HEK293 (cell line): ENCODE measurements around the gene CFAP299.
"Not testable (repeated sequence)": the region's sequence is repeated elsewhere in the genome, so short reads cannot be mapped to it uniquely, and the experiment has no call there.

Experiments
- CTCF ChIA-PET: fragments of 350-600 bp; formaldehyde crosslinking; extraction: SDS; loops from one replicate; lab custom pipeline; 2021; ENCODE audit warnings: antibody characterized with exemption; lab: Yijun Ruan, JAX
- POLR2A ChIA-PET: fragments of 300-600 bp; formaldehyde crosslinking; extraction: SDS; loops from one replicate; lab custom pipeline; 2020; ENCODE audit warnings: antibody characterized with exemption, inconsistent platforms; lab: Yijun Ruan, JAX
- H3K27ac ChIP-seq: fragments of 200-500 bp; sonication (Bioruptor generic); 2 replicates; pipeline ENCODE4 v1.5.1; 2014; ENCODE audit warnings: low read depth, low read length, control low read depth, inconsistent platforms; ENCODE audit errors: extremely low read depth
- H3K36me3 ChIP-seq, 2 experiments: fragments of 200-500 bp in 1 of 2; sonication (Bioruptor generic) in 1 of 2; 1 replicate in 1 of 2; 2 replicates in 1 of 2; pipeline ENCODE4 v1.5.1; 2014 to 2017; ENCODE audit warnings: inconsistent platforms in 2 of 2, low read length in 2 of 2; ENCODE audit not compliant: control insufficient read depth in 2 of 2, insufficient read depth in 1 of 2
- H3K4me1 ChIP-seq: fragments of 200-500 bp; sonication (Bioruptor generic); 2 replicates; pipeline ENCODE4 v1.5.1; 2014; ENCODE audit warnings: mild to moderate bottlenecking, low read length, inconsistent platforms; ENCODE audit not compliant: control insufficient read depth, insufficient read depth
- H3K4me3 ChIP-seq: 2 replicates; pipeline ENCODE4 v1.5.1; 2011; ENCODE audit warnings: low read depth, mild to moderate bottlenecking, control low read depth, low read length, moderate library complexity
- H3K9me3 ChIP-seq: fragments of 200-500 bp; sonication (Bioruptor generic); 2 replicates; pipeline ENCODE4 v1.5.1; 2014; ENCODE audit warnings: low read depth, low read length, inconsistent platforms; ENCODE audit not compliant: control insufficient read depth, insufficient read depth
- CTCF ChIP-seq: fragments of 450-650 bp; formaldehyde crosslinking; IDR thresholded peaks from 2 replicates; pipeline ENCODE4 v1.5.1; 2016; ENCODE audit warnings: missing biosample characterization, missing genetic modification characterization
- GLI4 ChIP-seq: fragments of 450-650 bp; formaldehyde crosslinking; IDR thresholded peaks from 2 replicates; pipeline ENCODE4 v1.5.1; 2016; ENCODE audit warnings: missing biosample characterization, missing genetic modification characterization
- GLIS2 ChIP-seq: fragments of 450-650 bp; formaldehyde crosslinking; IDR thresholded peaks from 2 replicates; pipeline ENCODE4 v1.5.1; 2016; ENCODE audit warnings: missing biosample characterization, missing genetic modification characterization
- HOXA7 ChIP-seq: sonication (generic); formaldehyde crosslinking; IDR thresholded peaks from 2 replicates; pipeline ENCODE4 v1.8.1; 2022; ENCODE audit warnings: missing genetic modification reagents, borderline replicate concordance
- KLF16 ChIP-seq: fragments of 450-650 bp; formaldehyde crosslinking; IDR thresholded peaks from 2 replicates; pipeline ENCODE4 v1.5.1; 2017; ENCODE audit warnings: missing biosample characterization, missing genetic modification characterization
- REPIN1 ChIP-seq: fragments of 450-650 bp; formaldehyde crosslinking; IDR thresholded peaks from 2 replicates; pipeline ENCODE4 v1.5.1; 2017; ENCODE audit warnings: missing biosample characterization, missing genetic modification characterization, low read depth
- SETDB1 ChIP-seq: IDR thresholded peaks from one replicate; pipeline ENCODE4 v1.6.1; 2017; ENCODE audit warnings: mild to moderate bottlenecking, low read length, moderate library complexity, mixed read lengths; ENCODE audit not compliant: insufficient read length
- ZNF114 ChIP-seq: fragments of 450-650 bp; formaldehyde crosslinking; IDR thresholded peaks from 2 replicates; pipeline ENCODE4 v1.5.0; 2017; ENCODE audit warnings: missing biosample characterization, missing genetic modification characterization
- ZNF155 ChIP-seq: fragments of 450-650 bp; formaldehyde crosslinking; IDR thresholded peaks from 2 replicates; pipeline ENCODE4 v1.5.1; 2016; ENCODE audit warnings: missing biosample characterization, missing genetic modification characterization
- ZNF221 ChIP-seq: fragments of 450-650 bp; formaldehyde crosslinking; IDR thresholded peaks from 2 replicates; pipeline ENCODE4 v1.5.1; 2017; ENCODE audit warnings: missing biosample characterization, missing genetic modification characterization, borderline replicate concordance
- ZNF223 ChIP-seq: fragments of 450-650 bp; formaldehyde crosslinking; IDR thresholded peaks from 2 replicates; pipeline ENCODE4 v1.5.1; 2016; ENCODE audit warnings: missing biosample characterization, missing genetic modification characterization
- ZNF239 ChIP-seq: fragments of 450-650 bp; formaldehyde crosslinking; IDR thresholded peaks from 2 replicates; pipeline ENCODE4 v1.5.1; 2016; ENCODE audit warnings: missing biosample characterization, missing genetic modification characterization
- ZNF266 ChIP-seq: fragments of 450-650 bp; formaldehyde crosslinking; IDR thresholded peaks from 2 replicates; pipeline ENCODE4 v1.5.1; 2016; ENCODE audit warnings: missing biosample characterization, missing genetic modification characterization, low read depth
- ZNF324 ChIP-seq: fragments of 450-650 bp; formaldehyde crosslinking; IDR thresholded peaks from 2 replicates; pipeline ENCODE4 v1.5.1; 2016; ENCODE audit warnings: missing biosample characterization, missing genetic modification characterization
- ZNF391 ChIP-seq: fragments of 450-650 bp; formaldehyde crosslinking; IDR thresholded peaks from 2 replicates; pipeline ENCODE4 v1.5.1; 2016; ENCODE audit warnings: low read depth, missing biosample characterization, missing genetic modification characterization, borderline replicate concordance
- ZNF426 ChIP-seq: fragments of 450-650 bp; formaldehyde crosslinking; IDR thresholded peaks from 2 replicates; pipeline ENCODE4 v1.5.1; 2017; ENCODE audit warnings: missing biosample characterization, missing genetic modification characterization, mild to moderate bottlenecking, inconsistent platforms, moderate library complexity
- ZNF48 ChIP-seq: fragments of 450-650 bp; formaldehyde crosslinking; IDR thresholded peaks from 2 replicates; pipeline ENCODE4 v1.5.1; 2016; ENCODE audit warnings: missing biosample characterization, missing genetic modification characterization
- ZNF645 ChIP-seq: fragments of 450-650 bp; formaldehyde crosslinking; IDR thresholded peaks from 2 replicates; pipeline ENCODE4; 2016; ENCODE audit warnings: missing biosample characterization, missing genetic modification characterization
- ZNF692 ChIP-seq: fragments of 450-650 bp; formaldehyde crosslinking; IDR thresholded peaks from 2 replicates; pipeline ENCODE4 v1.5.1; 2016; ENCODE audit warnings: missing biosample characterization, missing genetic modification characterization
- TF ChIP-seq, protein P1 (sequence below): fragments of 450-650 bp; formaldehyde crosslinking; IDR thresholded peaks from 2 replicates; pipeline ENCODE4 v1.5.1; 2016; ENCODE audit warnings: missing biosample characterization, missing genetic modification characterization, low read depth
- TF ChIP-seq, protein P2 (sequence below): fragments of 450-650 bp; formaldehyde crosslinking; IDR thresholded peaks from 2 replicates; pipeline ENCODE4 v1.5.0; 2017; ENCODE audit warnings: missing biosample characterization, missing genetic modification characterization, borderline replicate concordance

Gene CFAP299

GRCh38 chr4:80438016-80438415 is 102.5 kb downstream of the CFAP299 start:
- CTCF ChIA-PET, result no interaction called here
- H3K4me3 ChIP-seq, result no peak overlapping the region
- H3K36me3 ChIP-seq, result no peaks in the 10 kb centered on the region
- H3K4me1 ChIP-seq, result no peaks in the 10 kb centered on the region
- H3K9me3 ChIP-seq, result no peaks in the 10 kb centered on the region
- no peak overlapping the region for H3K27ac ChIP-seq
- TF ChIP-seq CTCF (no peak), ZNF239 (tag by site-specific recombination) (no peak), SETDB1 (no peak), ZNF114 (tag by site-specific recombination) (no peak), ZNF221 (tag by site-specific recombination) (no peak), ZNF266 (no peak), ZNF324 (tag by site-specific recombination) (no peak), ZNF692 (tag by site-specific recombination) (no peak), HOXA7 (no peak), ZNF645 (tag by site-specific recombination) (no peak)
- TF ChIP-seq, protein P1, sequence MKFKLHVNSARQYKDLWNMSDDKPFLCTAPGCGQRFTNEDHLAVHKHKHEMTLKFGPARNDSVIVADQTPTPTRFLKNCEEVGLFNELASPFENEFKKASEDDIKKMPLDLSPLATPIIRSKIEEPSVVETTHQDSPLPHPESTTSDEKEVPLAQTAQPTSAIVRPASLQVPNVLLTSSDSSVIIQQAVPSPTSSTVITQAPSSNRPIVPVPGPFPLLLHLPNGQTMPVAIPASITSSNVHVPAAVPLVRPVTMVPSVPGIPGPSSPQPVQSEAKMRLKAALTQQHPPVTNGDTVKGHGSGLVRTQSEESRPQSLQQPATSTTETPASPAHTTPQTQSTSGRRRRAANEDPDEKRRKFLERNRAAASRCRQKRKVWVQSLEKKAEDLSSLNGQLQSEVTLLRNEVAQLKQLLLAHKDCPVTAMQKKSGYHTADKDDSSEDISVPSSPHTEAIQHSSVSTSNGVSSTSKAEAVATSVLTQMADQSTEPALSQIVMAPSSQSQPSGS, result no peak
- TF ChIP-seq, all 188 proteins: peak for 0
- POLR2A ChIA-PET, result no interaction called here

DNA sequence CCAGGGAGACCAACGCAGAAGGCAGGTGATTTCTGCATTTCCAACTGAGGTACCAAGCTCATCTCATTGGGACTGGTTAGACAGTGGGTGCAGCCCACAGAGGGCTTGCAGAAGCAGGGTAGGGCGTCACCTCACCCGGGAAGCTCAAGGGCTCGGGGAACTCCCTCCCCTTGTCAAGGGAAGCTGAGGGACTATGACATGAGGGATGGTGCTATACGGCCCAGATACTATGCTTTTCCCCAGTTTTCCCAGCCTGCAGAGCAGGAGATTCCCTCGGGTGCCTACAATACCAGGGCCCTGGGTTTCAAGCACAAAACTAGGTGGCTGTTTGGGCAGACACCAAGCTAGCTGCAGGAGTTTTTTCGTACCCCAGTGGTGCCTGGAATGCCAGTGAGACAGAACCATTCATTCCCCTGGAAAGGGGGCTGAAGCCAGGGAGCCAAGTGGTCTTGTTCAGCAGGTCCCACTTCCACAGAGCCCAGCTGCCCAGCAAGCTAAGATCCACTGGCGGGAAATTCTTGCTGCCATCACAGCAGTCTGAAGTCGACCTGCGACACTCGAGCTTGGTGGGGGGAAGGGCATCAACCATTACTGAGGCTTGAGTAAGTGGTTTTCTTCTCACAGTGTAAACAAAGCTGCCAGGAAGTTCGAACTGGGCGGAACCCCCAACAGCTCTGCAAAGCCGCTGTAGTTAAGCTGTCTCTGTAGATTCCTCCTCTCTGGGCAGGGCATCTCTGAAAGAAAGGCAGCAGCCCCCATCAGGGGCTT is 103.9 kb downstream of the CFAP299 start:
- POLR2A ChIA-PET, H3K27ac ChIP-seq, H3K9me3 ChIP-seq, H3K4me1 ChIP-seq, H3K36me3 ChIP-seq, H3K4me3 ChIP-seq, CTCF ChIA-PET: not testable (repeated sequence)

DNA sequence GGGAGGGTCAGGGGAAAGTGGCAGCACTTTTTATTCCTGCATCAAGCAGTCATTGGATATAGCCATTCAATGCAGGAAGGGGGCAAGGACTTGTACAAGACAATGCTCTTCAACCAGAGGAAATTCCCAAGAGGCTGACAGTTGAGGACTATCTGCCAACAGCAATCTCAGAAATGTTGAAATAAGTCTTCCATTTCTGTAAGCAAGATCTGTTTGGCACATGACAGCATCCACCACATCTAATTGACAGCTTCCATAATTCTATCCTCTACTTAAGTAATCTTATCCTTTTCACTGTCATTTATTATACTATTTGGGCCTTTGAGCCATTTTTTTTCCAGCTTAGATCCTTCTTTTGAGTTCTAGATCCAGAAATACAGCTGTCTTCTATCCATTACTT is 110.7 kb downstream of the CFAP299 start:
- Histone ChIP-seq H3K36me3 (no peaks in the 10 kb centered on the region), H3K9me3 (no peaks in the 10 kb centered on the region), H3K4me3 (no peak overlapping the region), H3K4me1 (no peaks in the 10 kb centered on the region), H3K27ac (no peak overlapping the region)
- ChIA-PET POLR2A (no interaction called here), CTCF (no interaction called here)
- TF ChIP-seq ZNF223 (tag by site-specific recombination) (no peak), GLIS2 (no peak), GLI4 (tag by site-specific recombination) (no peak), ZNF391 (tag by site-specific recombination) (no peak), REPIN1 (tag by site-specific recombination) (no peak), ZNF426 (tag by site-specific recombination) (no peak), ZNF48 (no peak), KLF16 (tag by site-specific recombination) (no peak), ZNF155 (tag by site-specific recombination) (no peak)
- TF ChIP-seq, protein P2, sequence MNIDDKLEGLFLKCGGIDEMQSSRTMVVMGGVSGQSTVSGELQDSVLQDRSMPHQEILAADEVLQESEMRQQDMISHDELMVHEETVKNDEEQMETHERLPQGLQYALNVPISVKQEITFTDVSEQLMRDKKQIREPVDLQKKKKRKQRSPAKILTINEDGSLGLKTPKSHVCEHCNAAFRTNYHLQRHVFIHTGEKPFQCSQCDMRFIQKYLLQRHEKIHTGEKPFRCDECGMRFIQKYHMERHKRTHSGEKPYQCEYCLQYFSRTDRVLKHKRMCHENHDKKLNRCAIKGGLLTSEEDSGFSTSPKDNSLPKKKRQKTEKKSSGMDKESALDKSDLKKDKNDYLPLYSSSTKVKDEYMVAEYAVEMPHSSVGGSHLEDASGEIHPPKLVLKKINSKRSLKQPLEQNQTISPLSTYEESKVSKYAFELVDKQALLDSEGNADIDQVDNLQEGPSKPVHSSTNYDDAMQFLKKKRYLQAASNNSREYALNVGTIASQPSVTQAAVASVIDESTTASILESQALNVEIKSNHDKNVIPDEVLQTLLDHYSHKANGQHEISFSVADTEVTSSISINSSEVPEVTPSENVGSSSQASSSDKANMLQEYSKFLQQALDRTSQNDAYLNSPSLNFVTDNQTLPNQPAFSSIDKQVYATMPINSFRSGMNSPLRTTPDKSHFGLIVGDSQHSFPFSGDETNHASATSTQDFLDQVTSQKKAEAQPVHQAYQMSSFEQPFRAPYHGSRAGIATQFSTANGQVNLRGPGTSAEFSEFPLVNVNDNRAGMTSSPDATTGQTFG (tag by site-specific recombination), result no peak
